ENCODE measurements around the gene FBLN5. TPM values are rescaled to one million over a fixed set of nuclear protein-coding genes. Genes with fewer than 3 reads are reported as not detected.

FBLN5 gene
- total and polyA plus RNA-seq, 9 donors: 39.2 to 353 (median 137) TPM

- H3K27ac ChIP-seq: peak overlapping the region in 1 of 2 donors; percentile 59
- DNase-seq: no peak
- no peaks in the 10 kb centered on the region for H3K36me3 ChIP-seq
- peak overlapping the region; percentile 73 for H3K4me3 ChIP-seq
- no peaks in the 10 kb centered on the region for H3K27me3 ChIP-seq
- intact Hi-C loops (cut with DNase I): no loop called here
- no peaks in the 10 kb centered on the region for H3K9me3 ChIP-seq
- WGBS, 3 donors: 12 to 18% (median 12%) methylated on average over 10 of the region's 10 CpGs
- no peaks in the 10 kb centered on the region for H3K4me1 ChIP-seq (ENCODE audit: insufficient read depth)
- TF ChIP-seq CTCF (IDR thresholded peaks at IDR 0.05) (no peak), EP300 (IDR thresholded peaks at IDR 0.05) (no peak), POLR2A (IDR thresholded peaks at IDR 0.05) (no peak)
Observed at GRCh38 chr14:91945751-91946621, 1.5 kb downstream of the FBLN5 start.

- Histone ChIP-seq H3K4me1 (ENCODE audit: insufficient read depth) (no peaks in the 10 kb centered on the region), H3K9me3 (no peaks in the 10 kb centered on the region), H3K27me3 (no peaks in the 10 kb centered on the region), H3K27ac (no peak overlapping the region), H3K4me3 (no peak overlapping the region), H3K36me3 (no peaks in the 10 kb centered on the region)
- no peak for DNase-seq
- 95 to 98% (median 96%) methylated on average over 9 of the region's 9 CpGs for WGBS, 3 donors
- intact Hi-C loops (cut with DNase I): no loop called here
- TF ChIP-seq CTCF (IDR thresholded peaks at IDR 0.05) (no peak), POLR2A (IDR thresholded peaks at IDR 0.05) (no peak), EP300 (IDR thresholded peaks at IDR 0.05) (no peak)
Observed at GRCh38 chr14:91942946-91943345, 4.5 kb downstream of the FBLN5 start.

- Histone ChIP-seq H3K4me3 (no peak overlapping the region), H3K27ac (no peak overlapping the region), H3K4me1 (ENCODE audit: insufficient read depth) (no peaks in the 10 kb centered on the region), H3K9me3 (no peaks in the 10 kb centered on the region), H3K36me3 (no peaks in the 10 kb centered on the region), H3K27me3 (no peaks in the 10 kb centered on the region)
- TF ChIP-seq EP300 (IDR thresholded peaks at IDR 0.05): no peak
- TF ChIP-seq CTCF (IDR thresholded peaks at IDR 0.05): no peak
- TF ChIP-seq POLR2A (IDR thresholded peaks at IDR 0.05): no peak
- no peak for DNase-seq
- WGBS, 3 donors: 33 to 54% (median 41%) methylated on average over 1 of the region's 1 CpG
- intact Hi-C loops (cut with DNase I): no loop called here
Observed at GRCh38 chr14:91942128-91942527, 5.4 kb downstream of the FBLN5 start.

GRCh38 chr14:91940209-91940608, 7.3 kb downstream of the FBLN5 start:
- DNase-seq: no peak
- Histone ChIP-seq H3K9me3 (no peaks in the 10 kb centered on the region), H3K27me3 (no peaks in the 10 kb centered on the region), H3K36me3 (no peaks in the 10 kb centered on the region), H3K27ac (no peak overlapping the region), H3K4me3 (no peak overlapping the region), H3K4me1 (ENCODE audit: insufficient read depth) (no peaks in the 10 kb centered on the region)
- WGBS, 3 donors: 88 to 91% (median 90%) methylated on average over 3 of the region's 3 CpGs
- TF ChIP-seq CTCF (IDR thresholded peaks at IDR 0.05) (no peak), EP300 (IDR thresholded peaks at IDR 0.05) (no peak), POLR2A (IDR thresholded peaks at IDR 0.05) (no peak)
- intact Hi-C loops (cut with DNase I): no loop called here
